H1 (cell line): ENCODE results near the gene STAT3. TPM values are rescaled to one million over a fixed set of nuclear protein-coding genes. Genes with fewer than 3 reads are reported as not detected.

Experiments
- ASH2L ChIP-seq: fragments of 200-600, 300-600 bp; sonication (generic); IDR thresholded peaks from one replicate; pipeline ENCODE4 v1.7.1; 2017; ENCODE audit warnings: low read length
- BACH1 ChIP-seq: IDR thresholded peaks from 2 replicates; pipeline ENCODE4 v1.6.1; 2012; ENCODE audit warnings: low read length, improper control_type of control experiment
- CHD2 ChIP-seq: IDR thresholded peaks from 2 replicates; pipeline ENCODE4 v1.6.1; 2012; ENCODE audit warnings: low read length, improper control_type of control experiment
- E2F6 ChIP-seq: IDR thresholded peaks from 2 replicates; pipeline ENCODE4 v1.6.1; 2012; ENCODE audit warnings: inconsistent platforms
- EZH2 ChIP-seq: fragments of 200-600 bp; sonication (generic); IDR thresholded peaks from 2 replicates; pipeline ENCODE4 v1.7.1; 2012; ENCODE audit warnings: low read depth, mild to moderate bottlenecking, moderate library complexity, low read length, inconsistent platforms; ENCODE audit not compliant: severe bottlenecking
- HDAC2 ChIP-seq, 2 experiments: fragments of 300-600 bp in 1 of 2; sonication (generic) in 1 of 2; IDR thresholded peaks; 2 replicates each; pipeline ENCODE4 v1.6.1; 2011 to 2012; ENCODE audit warnings: low read depth in 2 of 2, low read length in 2 of 2, mild to moderate bottlenecking in 2 of 2, moderate library complexity in 2 of 2, borderline replicate concordance in 1 of 2, inconsistent platforms in 1 of 2
- KDM4A ChIP-seq: IDR thresholded peaks from one replicate; pipeline ENCODE4 v1.7.1; 2012; ENCODE audit warnings: low read depth, mild to moderate bottlenecking, moderate library complexity, low read length, inconsistent platforms; ENCODE audit not compliant: severe bottlenecking
- NANOG ChIP-seq: IDR thresholded peaks from 2 replicates; pipeline ENCODE4 v1.6.1; 2011; ENCODE audit warnings: low read length, low read depth, mild to moderate bottlenecking, inconsistent platforms; ENCODE audit not compliant: insufficient read depth, poor library complexity, severe bottlenecking
- POU5F1 ChIP-seq: IDR thresholded peaks from 2 replicates; pipeline ENCODE4 v1.6.1; 2011; ENCODE audit warnings: low read depth, mild to moderate bottlenecking, low read length, moderate library complexity
- RXRA ChIP-seq: IDR thresholded peaks from 2 replicates; pipeline ENCODE4 v1.6.1; 2011; ENCODE audit warnings: low read depth, mild to moderate bottlenecking, low read length, moderate library complexity; ENCODE audit not compliant: insufficient read depth
- SAP30 ChIP-seq: fragments of 300-600 bp; sonication (generic); IDR thresholded peaks from 2 replicates; pipeline ENCODE4 v1.7.1; 2012; ENCODE audit warnings: low read length, moderate library complexity, mild to moderate bottlenecking, inconsistent platforms; ENCODE audit not compliant: insufficient read depth, insufficient replicate concordance
- SIN3A ChIP-seq, 2 experiments: IDR thresholded peaks in 1 of 2; conservative IDR thresholded peaks in 1 of 2; 2 replicates each; pipeline ENCODE4 v1.6.1; 2011 to 2012; ENCODE audit warnings: low read length in 2 of 2, improper control_type of control experiment in 1 of 2, low read depth in 1 of 2, mild to moderate bottlenecking in 1 of 2
- SIRT6 ChIP-seq: IDR thresholded peaks from one replicate; pipeline ENCODE4 v1.7.1; 2012; ENCODE audit warnings: low read length, inconsistent platforms
- SP4 ChIP-seq: IDR thresholded peaks from 2 replicates; pipeline ENCODE4 v1.6.1; 2012; ENCODE audit warnings: low read length, inconsistent platforms
- SUZ12 ChIP-seq: fragments of 200-600 bp; sonication (generic); IDR thresholded peaks from 2 replicates; pipeline ENCODE4 v1.6.1; 2012; ENCODE audit warnings: mild to moderate bottlenecking, inconsistent platforms, low read length, moderate library complexity, mixed read lengths
- TEAD4 ChIP-seq: IDR thresholded peaks from 2 replicates; pipeline ENCODE4 v1.6.1; 2012; ENCODE audit warnings: low read depth, low read length, inconsistent platforms, mixed read lengths
- YY1 ChIP-seq: IDR thresholded peaks from 2 replicates; pipeline ENCODE4 v1.6.1; 2011; ENCODE audit warnings: low read depth, mild to moderate bottlenecking, low read length
- polyA plus RNA-seq, 7 experiments: library from polyadenylated mRNA; depleted of rRNA in 3 of 7; stranded (reverse) in 5 of 7; unstranded in 2 of 7; fragments of >200 nt in 5 of 7; fragments of 200-250 nt in 2 of 7; gene quantifications; 1 replicate in 5 of 7; 2 replicates in 1 of 7; 4 replicates in 1 of 7; pipeline versions ENCODE4 v1.2.1 to v1.2.3, GENCODE V29; 2011 to 2013; ENCODE audit warnings: missing spikeins in 2 of 7, mixed read lengths in 2 of 7
- total RNA-seq: library from RNA; stranded (reverse); fragmentation: NEBNext Ultra II Directional; extraction: Animal tissue kit (Norgen Biotek cat#: 25700); gene quantifications from 2 replicates; pipeline ENCODE4 v1.2.1, GENCODE V29; 2021
- TF ChIP-seq, protein P1 (sequence below): IDR thresholded peaks from 2 replicates; pipeline ENCODE4 v1.6.1; 2011; ENCODE audit warnings: low read depth, mild to moderate bottlenecking, low read length; ENCODE audit not compliant: insufficient read depth
- TF ChIP-seq, protein P2 (sequence below), 3 experiments: IDR thresholded peaks; 1 replicate in 2 of 3; 2 replicates in 1 of 3; pipeline versions ENCODE4 v1.5.1 to v1.6.1; 2011; ENCODE audit warnings: low read length in 3 of 3, mild to moderate bottlenecking in 3 of 3, inconsistent platforms in 2 of 3, low read depth in 1 of 3, moderate library complexity in 1 of 3; ENCODE audit not compliant: insufficient read depth in 1 of 3; ENCODE audit errors: control extremely low read depth in 1 of 3

The STAT3 gene
- total and polyA plus RNA-seq, 2 of the 8 experiments (the other 6 are each of a cell fraction or from before 2014, with no cell fraction given): 38.4 to 94.1 TPM

DNA sequence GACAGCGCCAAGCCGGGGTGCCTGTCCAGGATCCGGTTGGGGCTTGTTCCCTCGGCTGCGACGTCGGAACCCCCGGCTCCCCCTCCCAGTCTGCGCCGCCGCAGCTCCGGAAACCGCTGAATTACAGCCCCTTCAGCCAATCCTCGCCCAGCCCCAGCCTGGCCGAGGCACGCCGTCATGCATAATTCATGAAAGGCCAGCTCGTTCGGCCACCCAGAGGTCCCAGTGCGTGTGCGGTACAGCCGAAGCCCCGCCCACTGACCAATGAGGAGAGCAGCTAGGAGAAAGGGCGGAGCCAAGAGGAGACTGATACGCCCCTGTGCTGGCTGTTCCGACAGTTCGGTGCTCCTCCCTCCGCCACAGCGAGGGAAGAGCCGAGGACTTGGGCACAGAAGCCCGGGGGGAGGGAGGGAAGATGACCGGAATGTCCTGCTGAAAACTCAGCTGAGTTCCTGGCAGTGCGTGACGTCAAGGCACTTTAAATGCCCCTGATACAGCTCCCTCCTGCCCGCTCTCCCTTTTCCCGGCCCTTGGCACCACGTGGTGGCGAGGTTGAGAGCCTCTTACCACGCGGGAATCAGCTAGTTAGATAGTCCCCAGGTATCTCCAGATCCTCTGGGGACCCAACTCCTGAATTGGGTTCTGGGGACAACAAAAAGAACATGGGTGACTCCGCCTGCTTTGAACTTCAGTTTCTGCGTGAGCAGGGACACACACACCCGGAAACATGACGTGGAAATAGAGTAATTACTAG is at the start of gene STAT3 (continued):
- TF ChIP-seq POU5F1 (peak; percentile 96), KDM4A (peak; percentile 63), SUZ12 (no peak), NANOG (peak; percentile 68), TEAD4 (peak; percentile 81), EZH2 (no peak), SIN3A (conservative IDR thresholded peaks at IDR 0.05 in 1 of 2, IDR thresholded peaks at IDR 0.05 in 1 of 2; ENCODE audit: low read depth in 1 of 2, low read length in 2 of 2) (peak; percentile 95 to 98; a peak in 3 of 4 replicates), BACH1 (peak; percentile 58), YY1 (peak; percentile 73; the same call in 1 of the 2 replicates), SAP30 (peak; percentile 51), HDAC2 (IDR thresholded peaks at IDR 0.05; ENCODE audit: borderline replicate concordance in 1 of 2, low read depth in 2 of 2, low read length in 2 of 2) (0 out of 4 replicates have a peak, but pooled peaks of 1 of the 2 experiments have one; percentile 13), ASH2L (peak; percentile 85), SP4 (peak; percentile 97), RXRA (peak; percentile 91), E2F6 (peak; percentile 95), CHD2 (peak; percentile 68), SIRT6 (no peak)
- TF ChIP-seq, protein P1, sequence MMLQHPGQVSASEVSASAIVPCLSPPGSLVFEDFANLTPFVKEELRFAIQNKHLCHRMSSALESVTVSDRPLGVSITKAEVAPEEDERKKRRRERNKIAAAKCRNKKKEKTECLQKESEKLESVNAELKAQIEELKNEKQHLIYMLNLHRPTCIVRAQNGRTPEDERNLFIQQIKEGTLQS: no peak
- TF ChIP-seq, protein P2, sequence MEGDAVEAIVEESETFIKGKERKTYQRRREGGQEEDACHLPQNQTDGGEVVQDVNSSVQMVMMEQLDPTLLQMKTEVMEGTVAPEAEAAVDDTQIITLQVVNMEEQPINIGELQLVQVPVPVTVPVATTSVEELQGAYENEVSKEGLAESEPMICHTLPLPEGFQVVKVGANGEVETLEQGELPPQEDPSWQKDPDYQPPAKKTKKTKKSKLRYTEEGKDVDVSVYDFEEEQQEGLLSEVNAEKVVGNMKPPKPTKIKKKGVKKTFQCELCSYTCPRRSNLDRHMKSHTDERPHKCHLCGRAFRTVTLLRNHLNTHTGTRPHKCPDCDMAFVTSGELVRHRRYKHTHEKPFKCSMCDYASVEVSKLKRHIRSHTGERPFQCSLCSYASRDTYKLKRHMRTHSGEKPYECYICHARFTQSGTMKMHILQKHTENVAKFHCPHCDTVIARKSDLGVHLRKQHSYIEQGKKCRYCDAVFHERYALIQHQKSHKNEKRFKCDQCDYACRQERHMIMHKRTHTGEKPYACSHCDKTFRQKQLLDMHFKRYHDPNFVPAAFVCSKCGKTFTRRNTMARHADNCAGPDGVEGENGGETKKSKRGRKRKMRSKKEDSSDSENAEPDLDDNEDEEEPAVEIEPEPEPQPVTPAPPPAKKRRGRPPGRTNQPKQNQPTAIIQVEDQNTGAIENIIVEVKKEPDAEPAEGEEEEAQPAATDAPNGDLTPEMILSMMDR (IDR thresholded peaks at IDR 0.05; ENCODE audit: control extremely low read depth in 1 of 3, insufficient read depth in 1 of 3, low read depth in 1 of 3, low read length in 3 of 3): no peak
